SU-DHL-6 (cell line): Measurements from ENCODE around the gene HDAC10.

ENCODE experiments used
- EZH2phosphoT487 ChIP-seq: fragments of 200-600 bp; sonication (generic), shearing (Covaris generic); conservative IDR thresholded peaks from 2 replicates; pipeline ENCODE4 v1.6.1; 2018; ENCODE audit warnings: mild to moderate bottlenecking, antibody characterized with exemption, low read length, moderate library complexity, mixed read lengths
- TF ChIP-seq, protein P1 (sequence below): fragments of 200-600 bp; sonication (generic); IDR thresholded peaks from one replicate; pipeline ENCODE4 v1.5.1; 2017; ENCODE audit warnings: antibody characterized with exemption, mild to moderate bottlenecking, low read length, moderate library complexity; ENCODE audit not compliant: insufficient read depth, poor library complexity, severe bottlenecking

GRCh38 chr22:50244420-50245213 is 6.4 kb downstream of the HDAC10 start, which contains the start of gene TUBGCP6:
- TF ChIP-seq, protein P1, sequence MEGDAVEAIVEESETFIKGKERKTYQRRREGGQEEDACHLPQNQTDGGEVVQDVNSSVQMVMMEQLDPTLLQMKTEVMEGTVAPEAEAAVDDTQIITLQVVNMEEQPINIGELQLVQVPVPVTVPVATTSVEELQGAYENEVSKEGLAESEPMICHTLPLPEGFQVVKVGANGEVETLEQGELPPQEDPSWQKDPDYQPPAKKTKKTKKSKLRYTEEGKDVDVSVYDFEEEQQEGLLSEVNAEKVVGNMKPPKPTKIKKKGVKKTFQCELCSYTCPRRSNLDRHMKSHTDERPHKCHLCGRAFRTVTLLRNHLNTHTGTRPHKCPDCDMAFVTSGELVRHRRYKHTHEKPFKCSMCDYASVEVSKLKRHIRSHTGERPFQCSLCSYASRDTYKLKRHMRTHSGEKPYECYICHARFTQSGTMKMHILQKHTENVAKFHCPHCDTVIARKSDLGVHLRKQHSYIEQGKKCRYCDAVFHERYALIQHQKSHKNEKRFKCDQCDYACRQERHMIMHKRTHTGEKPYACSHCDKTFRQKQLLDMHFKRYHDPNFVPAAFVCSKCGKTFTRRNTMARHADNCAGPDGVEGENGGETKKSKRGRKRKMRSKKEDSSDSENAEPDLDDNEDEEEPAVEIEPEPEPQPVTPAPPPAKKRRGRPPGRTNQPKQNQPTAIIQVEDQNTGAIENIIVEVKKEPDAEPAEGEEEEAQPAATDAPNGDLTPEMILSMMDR: no peak
- TF ChIP-seq EZH2phosphoT487: no peak
